HG03097 (cell line): Measurements from ENCODE around the gene C16orf89.
"Not testable (repeated sequence)": the region's sequence is repeated elsewhere in the genome, so short reads cannot be mapped to it uniquely, and the experiment has no call there.

Experiments used
- ATAC-seq: cut with Tn5 transposase; IDR thresholded peaks from one replicate; pipeline ENCODE4 v1.9.1; 2021; ENCODE audit not compliant: unreplicated experiment, low FRiP score

C16orf89 gene

DNA sequence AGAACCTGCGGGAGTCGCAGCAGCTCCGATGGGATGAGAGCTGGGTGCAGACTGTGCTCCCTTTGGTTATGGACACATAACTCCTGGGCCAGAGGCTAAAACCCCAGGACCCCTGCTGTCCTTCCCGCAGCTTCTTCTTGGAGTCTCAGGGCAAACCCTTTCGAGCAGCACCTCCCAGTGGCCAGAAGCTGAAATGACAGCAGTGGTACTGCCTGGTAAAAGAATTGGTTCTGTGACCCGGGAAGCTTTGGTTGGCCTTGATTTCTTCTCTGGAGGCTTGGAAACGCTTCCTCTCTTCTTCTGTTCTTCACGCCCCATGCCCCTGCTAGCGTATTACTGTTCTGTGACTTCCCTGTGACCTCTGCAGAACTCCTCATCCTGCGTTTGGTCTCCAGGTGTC, 19.0 kb upstream of the C16orf89 start:
- ATAC-seq: not testable (repeated sequence)

DNA sequence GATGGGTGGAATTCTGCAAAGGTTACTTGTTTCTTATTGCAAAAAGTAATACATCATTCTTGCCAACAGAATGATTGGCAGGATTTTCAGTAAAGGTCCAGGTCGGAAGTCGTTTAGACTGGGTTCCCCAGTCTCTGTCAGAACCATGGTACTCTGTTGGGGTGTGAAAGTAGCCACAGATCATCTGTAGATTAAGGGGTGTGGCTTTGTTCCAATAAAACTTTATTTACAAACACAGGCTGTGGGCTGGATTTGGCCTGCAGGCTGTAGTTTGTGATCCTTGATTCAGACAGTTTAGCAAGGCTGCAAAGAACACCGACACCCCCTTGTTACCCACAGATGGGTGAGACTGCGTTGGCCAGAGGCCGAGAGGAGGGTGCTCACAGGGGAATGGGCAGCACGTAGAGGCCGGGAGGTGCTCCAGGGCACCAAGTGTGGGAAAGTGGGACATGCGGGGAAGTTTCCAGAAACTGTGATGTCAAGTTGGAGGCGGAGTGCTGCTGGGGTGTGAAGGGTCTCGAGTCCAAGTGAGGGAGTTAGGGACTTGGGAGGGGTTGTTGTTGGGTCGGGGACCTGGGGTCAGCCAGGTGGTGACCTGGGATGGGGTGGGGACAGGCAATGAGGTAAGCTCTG, 18.5 kb upstream of the C16orf89 start:
- ATAC-seq: not testable (repeated sequence)

DNA sequence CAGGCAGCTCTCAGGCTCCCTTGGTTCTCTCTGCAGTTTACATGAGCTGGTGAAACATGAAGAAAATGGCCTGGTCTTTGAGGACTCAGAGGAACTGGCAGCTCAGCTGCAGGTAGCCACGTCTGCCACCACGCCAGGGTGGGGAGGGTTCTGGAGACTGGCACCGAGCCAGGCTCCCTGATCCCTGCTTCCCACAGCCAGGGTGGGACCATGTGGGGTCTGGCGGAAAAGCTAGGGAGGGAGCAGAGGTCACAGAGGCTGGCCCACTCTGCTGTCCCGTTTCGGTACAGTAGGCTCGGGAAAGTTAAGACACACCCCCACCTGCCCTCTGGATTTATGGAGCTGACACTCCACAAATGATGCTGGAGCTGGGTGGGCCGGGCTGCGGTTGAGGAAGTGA, 17.9 kb upstream of the C16orf89 start:
- not testable (repeated sequence) for ATAC-seq

DNA sequence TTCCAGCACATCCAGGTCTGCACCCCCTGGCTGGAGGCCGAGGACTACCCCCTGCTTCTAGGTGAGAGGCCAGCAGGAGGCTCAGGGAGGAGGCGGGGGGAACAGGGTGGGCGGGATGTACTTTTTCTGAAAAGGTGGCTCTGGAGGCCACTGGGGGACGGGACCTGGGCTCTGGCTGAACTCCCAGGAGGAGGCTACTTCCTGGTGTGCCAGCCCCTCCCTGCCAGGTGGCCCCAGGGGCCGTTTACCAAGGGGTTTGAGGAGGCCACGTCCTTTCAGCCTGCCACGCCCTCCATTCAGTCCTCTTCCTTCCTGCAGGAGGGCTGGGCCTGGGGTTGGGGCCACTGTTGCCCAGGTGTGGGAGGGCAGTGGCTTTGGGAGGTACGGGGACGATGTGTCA, 15.2 kb upstream of the C16orf89 start:
- ATAC-seq: not testable (repeated sequence)

DNA sequence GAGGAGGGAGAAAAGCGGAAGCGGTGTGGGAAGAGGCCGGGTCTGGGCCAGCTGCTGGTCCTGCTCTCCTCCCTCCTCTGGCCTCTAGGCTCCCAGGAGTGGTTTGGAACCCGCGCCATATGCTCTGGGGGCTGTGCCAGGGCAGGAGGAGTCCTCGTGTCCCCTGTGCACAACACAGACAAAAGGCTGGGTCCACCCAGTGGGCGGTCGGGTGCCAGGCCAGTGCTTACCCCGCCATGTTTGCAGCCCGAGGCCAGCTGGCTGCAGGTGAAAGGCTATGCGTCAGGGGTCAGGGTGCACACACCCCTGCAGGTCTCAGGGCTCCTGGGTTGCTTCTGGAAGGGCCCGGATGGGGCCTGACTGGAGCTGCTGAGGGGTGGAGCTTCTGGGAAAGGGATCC, 14.7 kb upstream of the C16orf89 start:
- ATAC-seq: not testable (repeated sequence)

DNA sequence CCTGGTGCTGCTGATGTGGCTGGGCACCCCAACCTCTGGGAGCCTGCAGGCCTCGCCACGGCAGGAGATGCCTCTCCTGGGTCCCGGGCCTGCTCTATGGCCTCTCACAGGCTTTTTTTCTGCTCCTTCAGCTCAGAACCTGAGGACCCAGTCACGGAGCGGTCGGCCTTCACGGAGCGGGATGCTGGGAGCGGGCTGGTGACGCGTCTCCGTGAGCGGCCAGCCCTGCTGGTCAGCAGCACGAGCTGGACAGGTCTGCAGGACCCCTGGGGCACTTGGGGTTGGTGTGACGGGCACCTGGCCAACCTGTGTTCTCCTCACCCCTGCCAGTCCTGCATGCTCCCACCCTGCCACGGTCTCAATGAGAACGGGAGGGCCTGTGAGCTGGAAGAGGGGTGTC, 12.9 kb upstream of the C16orf89 start:
- ATAC-seq: no peak

DNA sequence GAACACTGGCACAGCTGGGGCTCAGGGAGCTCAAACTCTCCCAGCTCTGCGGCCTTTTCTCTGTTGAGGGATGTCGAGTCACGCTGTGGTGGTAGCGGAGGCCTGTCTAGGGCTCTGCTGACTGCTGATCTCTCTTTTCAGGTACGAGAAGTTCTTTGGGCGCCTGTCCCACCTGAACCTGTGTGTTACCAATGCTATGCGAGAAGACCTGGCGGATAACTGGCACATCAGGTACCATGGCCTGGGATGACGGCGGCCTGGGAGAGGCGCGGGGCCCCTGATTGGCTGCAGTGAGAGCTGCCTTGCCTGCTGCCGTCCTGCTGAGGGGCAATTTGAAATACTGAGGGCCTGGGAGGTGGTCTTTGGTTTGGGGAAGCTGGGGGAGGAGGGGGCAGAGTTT, 11.5 kb upstream of the C16orf89 start:
- ATAC-seq: no peak

DNA sequence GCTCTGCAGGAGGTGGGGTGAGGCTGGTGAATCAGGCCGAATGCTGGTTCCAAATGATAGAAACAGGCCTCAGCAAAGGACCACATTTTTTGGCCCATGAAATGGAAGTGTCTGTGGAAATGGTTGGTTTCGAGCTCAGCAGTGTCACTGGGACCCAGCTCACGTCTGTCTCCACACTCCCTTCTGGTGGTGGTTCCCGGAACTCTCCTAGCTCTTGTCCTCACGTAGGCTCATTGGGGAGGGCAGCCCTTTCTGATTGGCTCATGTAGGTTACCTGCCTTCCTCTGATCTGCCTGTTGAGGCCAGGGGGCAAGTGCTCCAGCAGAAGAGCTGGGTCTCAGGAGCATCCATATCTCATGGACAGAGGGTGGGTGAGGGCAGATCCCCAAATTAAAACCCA, 9.9 kb upstream of the C16orf89 start:
- no peak for ATAC-seq

DNA sequence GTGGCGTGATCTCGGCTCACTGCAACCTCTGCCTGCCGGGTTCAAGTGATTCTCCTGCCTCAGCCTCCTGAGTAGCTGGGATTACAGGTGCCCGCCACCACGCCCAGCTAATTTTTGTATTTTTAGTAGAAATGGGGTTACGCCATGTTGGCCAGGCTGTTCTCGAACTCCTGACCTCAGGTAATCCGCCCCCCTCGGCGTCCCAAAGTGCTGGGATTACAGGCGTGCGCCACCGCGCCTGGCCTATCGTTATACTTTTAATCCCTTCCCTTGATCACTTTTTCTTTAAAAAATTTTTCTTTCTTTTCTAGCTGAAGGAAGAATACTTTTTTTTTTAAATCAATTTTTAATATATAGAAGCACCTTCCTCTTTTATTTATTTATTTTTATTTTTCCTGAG, 8.0 kb upstream of the C16orf89 start:
- ATAC-seq: not testable (repeated sequence)

DNA sequence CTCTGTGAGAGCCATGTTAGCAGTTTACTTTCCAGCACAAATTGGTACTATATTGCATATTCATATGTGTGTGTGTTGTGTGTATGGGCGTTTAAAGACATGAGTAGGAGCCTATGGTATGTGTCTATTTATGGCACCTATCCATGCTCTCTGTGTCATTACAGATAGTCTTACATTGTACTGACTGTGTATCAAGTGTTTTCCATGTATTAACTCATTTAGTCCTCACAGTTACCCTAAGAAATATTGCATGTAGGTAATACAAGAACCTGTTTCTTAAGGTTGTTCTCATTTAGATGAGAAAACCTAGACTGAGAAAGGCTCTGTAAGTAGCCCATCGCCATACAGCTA, 7.5 kb upstream of the C16orf89 start:
- no peak for ATAC-seq

DNA sequence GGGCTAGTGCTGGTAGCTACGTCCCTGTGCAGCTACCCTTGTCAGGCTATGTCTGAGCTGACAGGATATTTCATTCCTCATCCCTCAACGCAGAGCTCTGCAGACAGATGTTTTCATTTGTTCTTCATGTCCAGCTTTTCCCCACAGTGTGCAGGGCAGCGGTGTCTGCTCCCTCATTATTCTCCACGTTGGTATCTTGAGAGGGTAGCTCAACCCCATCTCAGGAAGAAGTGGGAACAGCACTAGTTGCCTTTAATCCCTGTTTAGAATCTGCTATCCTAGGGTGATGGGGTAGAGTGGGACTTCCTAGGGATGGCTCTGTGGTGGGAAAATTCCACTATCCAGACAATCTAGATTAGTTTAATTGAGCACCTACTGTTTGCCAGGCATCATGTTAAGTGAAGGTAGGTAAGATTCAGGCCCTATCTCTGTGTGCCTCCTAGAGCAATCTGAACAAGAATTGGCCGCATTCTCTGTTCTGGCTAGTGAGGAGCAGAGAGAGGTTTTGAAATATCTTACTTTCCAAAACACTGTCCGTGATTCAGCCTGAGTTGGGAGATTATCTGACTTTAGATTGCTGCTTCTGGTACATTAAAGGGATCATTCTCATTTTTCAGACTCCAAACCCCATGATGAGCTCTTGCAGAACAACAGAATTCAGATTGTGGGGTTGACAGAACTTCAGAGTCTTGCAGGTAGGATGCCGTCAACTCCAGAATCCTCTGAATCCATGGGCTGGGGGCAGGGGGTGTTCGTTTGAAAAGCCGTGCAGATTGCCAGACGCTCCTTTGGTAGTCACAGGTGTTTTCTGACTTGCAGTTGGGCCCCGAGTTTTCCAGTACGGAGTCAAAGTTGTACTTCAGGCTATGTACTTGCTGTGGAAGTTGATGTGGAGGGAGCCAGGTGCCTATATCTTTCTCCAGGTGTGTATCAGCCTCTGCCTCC, 6.8 kb upstream of the C16orf89 start:
- ATAC-seq: no peak

DNA sequence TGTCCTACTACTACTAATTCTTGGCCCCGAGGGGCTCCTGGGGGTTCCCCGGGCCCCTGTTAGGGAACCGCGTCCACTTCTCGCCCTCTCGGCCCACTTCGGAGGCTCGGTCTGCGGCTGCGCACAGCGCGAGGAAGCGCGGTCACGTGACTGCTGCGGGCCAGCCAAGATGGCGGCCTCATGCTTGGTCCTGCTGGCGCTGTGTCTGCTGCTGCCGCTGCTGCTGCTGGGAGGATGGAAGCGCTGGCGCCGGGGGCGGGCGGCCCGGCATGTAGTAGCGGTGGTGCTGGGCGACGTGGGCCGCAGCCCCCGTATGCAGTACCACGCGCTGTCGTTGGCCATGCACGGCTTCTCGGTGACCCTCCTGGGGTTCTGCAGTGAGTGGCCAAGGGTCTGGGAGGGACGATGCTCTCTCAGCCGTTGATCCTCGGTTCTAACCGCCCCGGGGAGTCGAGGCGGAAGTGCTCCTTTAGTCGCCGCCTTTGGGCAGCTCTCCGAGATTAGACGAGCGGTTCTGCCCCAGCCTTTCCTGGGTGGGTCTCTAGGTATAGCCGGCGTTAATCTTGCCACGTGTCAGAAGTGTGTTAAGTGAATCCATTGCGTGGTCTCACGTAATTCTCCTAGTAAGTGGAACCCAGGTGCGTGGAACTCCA, 6.1 kb upstream of the C16orf89 start, which contains the start of gene ALG1:
ALG1 (plus strand) TSS at position 163 of the 653 bp plus-strand sequence; CDS start at position 170, 7 bp downstream.
- peak; percentile 76 for ATAC-seq

DNA sequence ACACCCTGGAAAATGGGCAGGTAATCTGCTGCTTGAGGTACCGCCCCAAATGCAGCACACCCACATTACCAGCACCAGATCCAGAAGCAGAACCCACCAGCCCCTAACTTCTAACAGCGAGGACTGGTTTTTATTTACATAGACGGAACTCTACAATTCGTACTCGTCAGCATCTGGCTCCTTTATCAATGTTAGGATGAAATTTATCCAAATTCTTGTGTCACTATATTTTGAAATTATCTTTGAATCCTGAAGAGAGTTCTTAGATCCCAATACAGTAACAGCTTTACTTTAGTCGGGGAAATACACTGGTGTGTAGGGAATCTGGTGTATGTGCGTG, 5.6 kb upstream of the C16orf89 start:
- ATAC-seq: no peak

DNA sequence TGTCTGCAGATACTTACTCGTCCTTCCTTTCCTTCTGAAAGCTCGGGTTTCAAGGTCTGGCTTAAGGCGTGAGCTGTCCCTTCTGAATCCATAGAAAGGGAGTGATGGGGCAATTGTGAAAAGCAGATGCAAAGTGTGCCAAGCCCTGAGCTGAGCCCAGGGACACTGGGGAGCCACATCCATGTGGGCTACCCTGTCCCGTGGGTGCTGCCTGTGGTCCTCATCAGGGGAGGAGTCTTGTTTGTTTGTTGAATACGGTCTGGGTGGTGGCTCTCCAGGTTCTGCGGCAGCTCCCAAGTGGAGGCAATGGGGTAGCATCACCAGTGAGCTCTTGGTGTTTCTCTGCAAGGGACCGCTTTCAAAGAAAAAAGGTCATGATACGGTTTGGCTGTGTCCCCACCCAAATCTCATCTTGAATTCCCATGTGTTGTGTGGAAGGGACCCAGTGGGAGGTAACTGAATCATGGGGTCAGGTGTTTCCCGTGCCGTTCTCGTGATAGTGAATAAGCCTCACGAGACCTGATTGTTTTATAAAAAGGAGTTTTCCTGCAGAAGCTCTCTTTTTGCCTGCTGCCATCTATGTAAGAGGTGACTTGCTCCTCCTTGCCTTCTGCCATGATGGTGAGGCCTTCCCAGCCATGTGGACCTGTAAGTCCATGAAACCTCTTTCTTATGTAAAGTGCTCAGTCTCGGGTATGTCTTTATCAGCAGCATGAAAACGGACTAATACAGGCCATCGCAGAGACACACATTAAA, 4.9 kb upstream of the C16orf89 start:
- no peak for ATAC-seq

DNA sequence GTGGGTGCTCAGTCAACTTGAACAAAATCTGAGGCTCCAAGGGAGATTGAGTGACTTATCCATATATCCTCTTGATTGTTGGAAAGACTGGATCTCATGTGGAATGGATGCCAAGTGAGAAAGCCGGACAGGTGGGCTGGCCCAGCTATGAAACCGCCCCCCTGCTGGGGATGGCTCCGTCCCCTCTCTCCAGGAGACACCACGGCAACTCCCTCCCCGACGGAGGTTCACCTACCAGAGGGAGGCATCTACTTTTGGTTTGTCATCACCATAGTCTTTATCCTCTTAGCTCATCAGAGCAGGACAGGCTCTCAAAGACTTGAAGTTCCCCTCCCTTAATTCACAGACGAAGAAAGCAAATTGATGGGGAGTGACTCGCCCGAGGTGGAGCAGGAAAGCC, 4.1 kb upstream of the C16orf89 start:
- no peak for ATAC-seq

DNA sequence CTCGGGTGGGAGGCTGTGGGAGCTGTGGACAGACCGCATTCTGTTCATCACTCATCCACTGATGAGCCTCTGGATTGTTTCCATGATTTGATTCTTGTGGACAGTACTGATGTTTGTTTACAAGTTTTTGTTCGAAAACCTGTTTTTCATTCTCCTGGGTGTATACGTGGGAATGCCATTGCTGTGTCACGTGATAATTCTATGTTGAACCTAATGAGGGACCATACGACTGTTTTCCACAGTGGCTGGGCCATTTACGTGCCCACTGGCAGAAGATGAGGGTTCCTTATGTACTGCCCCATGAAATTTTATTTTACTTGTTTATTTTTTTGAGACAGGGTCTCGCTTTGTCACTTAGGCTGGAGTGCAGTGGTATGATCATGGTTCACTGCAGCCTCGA, 3.3 kb upstream of the C16orf89 start:
- no peak for ATAC-seq

DNA sequence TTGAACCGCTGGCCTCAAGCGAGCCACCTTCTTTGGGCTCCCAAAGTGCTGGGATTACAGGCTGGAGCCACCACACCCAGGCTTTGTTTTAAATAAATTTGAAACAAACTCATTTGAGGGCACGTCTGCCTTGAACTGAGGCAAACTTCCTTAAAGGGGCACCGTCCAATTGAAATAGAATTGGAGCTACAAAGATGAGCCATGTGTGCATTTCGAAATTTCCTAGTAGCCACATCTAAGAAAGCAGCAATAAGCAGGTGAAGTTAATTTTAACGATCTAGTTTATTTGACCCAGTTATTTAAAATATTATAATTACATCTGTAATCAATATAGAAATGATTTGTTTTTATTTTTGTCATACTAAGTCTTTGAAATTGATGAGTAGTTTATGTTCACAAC, 755 bp upstream of the C16orf89 start:
- ATAC-seq: no peak

DNA sequence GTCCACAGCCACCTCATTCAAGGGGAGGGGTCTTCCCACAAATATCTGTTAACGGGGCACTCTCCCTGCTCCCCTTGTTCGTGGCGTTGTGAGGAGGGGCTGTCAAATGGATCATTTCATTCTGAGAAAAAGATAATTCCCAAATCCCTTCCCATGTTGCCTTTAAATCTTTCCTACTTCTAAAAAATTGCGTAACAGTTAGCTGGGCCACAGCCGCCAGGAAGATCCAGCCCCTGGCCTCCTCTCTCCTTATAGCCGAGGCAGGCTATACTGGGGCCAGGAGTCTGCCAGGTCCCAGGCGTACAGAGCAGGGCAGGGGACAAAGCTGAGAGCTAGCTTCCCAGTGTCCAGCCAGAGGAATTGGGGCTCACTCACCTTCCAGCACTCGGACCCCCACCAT, 430 bp downstream of the C16orf89 start:
- ATAC-seq: no peak

DNA sequence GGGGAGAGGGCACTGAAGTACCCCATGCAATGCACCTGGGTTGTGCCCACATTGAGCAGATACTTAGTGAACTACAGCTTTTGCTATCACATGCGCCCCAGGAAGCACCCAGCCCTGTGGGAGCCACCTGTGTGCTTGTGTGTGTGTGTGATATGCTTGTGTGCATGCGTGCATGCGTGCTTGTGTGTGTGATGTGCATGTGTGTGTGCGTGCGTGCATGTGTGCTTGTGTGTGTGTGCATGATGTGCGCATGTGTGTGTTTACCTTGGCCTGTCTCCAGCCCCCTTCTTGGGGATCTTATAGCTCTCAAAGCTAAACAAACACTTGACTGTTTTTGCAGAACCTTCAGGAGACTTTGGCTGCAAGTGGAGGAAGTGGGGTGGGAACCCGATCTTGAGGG, 841 bp downstream of the C16orf89 start:
- no peak for ATAC-seq

DNA sequence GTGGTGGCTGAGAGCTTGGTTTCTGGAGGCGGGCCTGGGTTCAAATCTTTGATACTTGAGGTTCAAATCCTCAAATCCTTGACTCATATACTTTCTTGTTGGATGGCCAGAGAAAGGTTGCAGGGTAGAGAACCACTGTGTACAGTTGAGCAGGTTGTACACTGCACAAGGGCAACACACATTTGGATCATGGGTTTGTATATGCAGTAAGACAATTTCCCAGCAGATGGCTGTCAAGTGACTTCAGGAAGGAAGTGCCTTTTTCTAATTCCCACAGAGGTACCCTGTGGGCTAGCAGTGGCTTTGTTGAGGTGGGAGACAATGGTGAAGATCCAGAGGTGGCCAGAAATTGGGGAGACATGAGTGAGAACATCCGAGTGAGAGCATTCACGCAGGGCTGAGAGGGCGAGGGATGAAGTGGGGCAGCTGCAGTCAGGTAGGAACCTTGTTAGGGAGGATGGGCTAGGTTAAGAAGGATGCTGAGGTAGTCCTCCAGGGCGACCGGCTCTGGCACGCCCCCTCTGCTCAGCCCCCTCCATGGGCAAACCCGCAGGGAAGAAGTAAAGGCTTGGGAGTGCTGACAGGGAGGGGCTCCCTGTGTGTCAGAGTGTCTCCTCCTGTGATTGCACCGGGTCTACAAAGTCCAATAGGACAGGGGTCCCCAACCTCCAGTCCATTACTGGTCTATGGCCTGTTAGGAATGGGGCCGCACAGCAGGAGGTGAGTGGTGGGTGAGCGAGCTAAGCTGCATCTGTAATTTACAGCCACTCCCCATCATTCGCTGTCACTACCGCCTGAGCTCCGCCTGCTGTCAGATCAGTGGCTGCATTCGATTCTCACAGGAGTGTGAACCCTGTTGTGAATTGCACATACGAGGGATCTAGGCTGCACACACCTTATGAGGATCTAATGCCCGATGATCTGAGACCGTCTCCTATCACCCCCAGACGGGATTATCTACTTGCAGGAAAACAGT, 2.7 kb downstream of the C16orf89 start:
- no peak for ATAC-seq
